Liver (tissue), 9 donors: ENCODE results near the gene TBL1XR1. TPM values are rescaled to one million over a fixed set of nuclear protein-coding genes. Genes with fewer than 3 reads are reported as not detected.

Source experiments
- DNase-seq: peaks from one replicate; pipeline ENCODE4 v3.0.0-alpha.2; 2017; ENCODE audit warnings: low spot score
- H3K27ac ChIP-seq, 2 donors: one replicate each; pipeline ENCODE4 v1.7.0; 2013; ENCODE audit warnings: inconsistent platforms in 2 of 2, low read length in 2 of 2, control low read depth in 1 of 2, low read depth in 1 of 2, mild to moderate bottlenecking in 1 of 2
- H3K27me3 ChIP-seq, 4 donors: one replicate each; pipeline versions ENCODE4 v1.6.1 to v1.7.0; 2013; ENCODE audit warnings: low read length in 3 of 4, inconsistent platforms in 1 of 4, mild to moderate bottlenecking in 1 of 4, moderate library complexity in 1 of 4; ENCODE audit not compliant: control insufficient read depth in 4 of 4, insufficient read depth in 4 of 4
- H3K36me3 ChIP-seq, 4 donors: one replicate each; pipeline versions ENCODE4 v1.6.1 to v1.7.0; 2013; ENCODE audit warnings: low read length in 3 of 4, mild to moderate bottlenecking in 3 of 4, low read depth in 1 of 4, moderate library complexity in 1 of 4; ENCODE audit not compliant: control insufficient read depth in 4 of 4, insufficient read depth in 3 of 4
- H3K4me1 ChIP-seq, 4 donors: one replicate each; pipeline versions ENCODE4 v1.6.1 to v1.7.0; 2013; ENCODE audit warnings: low read length in 3 of 4, mild to moderate bottlenecking in 3 of 4, moderate library complexity in 1 of 4; ENCODE audit not compliant: control insufficient read depth in 4 of 4, insufficient read depth in 4 of 4
- H3K4me3 ChIP-seq, 3 donors: one replicate each; pipeline versions ENCODE4 v1.6.1 to v1.7.0; 2013; ENCODE audit warnings: low read length in 3 of 3, control low read depth in 1 of 3, low read depth in 1 of 3, mild to moderate bottlenecking in 1 of 3
- H3K9ac ChIP-seq, 2 donors: one replicate each; pipeline ENCODE4 v1.7.0; 2013; ENCODE audit warnings: low read length in 2 of 2, mild to moderate bottlenecking in 2 of 2, moderate library complexity in 2 of 2, control low read depth in 1 of 2, low read depth in 1 of 2
- H3K9me3 ChIP-seq, 4 donors: one replicate each; pipeline versions ENCODE4 v1.6.1 to v1.7.0; 2013; ENCODE audit warnings: low read length in 3 of 4; ENCODE audit not compliant: control insufficient read depth in 4 of 4
- CTCF ChIP-seq: fragments of 150-350 bp; IDR thresholded peaks from 2 replicates; pipeline ENCODE4 v1.5.1; 2017; ENCODE audit warnings: improper control_type of control experiment, low read depth, low read length; ENCODE audit not compliant: missing input control
- EGR1 ChIP-seq, 2 donors: IDR thresholded peaks; 2 replicates each; pipeline ENCODE4 v1.6.1; 2016 to 2018; ENCODE audit warnings: antibody characterized with exemption in 2 of 2, low read depth in 2 of 2
- FOXA1 ChIP-seq: IDR thresholded peaks from 2 replicates; pipeline ENCODE4 v1.6.1; 2016; ENCODE audit warnings: antibody characterized with exemption
- FOXA2 ChIP-seq: IDR thresholded peaks from 2 replicates; pipeline ENCODE4 v1.6.1; 2016; ENCODE audit warnings: antibody characterized with exemption
- GABPA ChIP-seq, 2 donors: IDR thresholded peaks in 1 of 2; conservative IDR thresholded peaks in 1 of 2; 2 replicates each; pipeline ENCODE4 v1.6.1; 2016; ENCODE audit warnings: antibody characterized with exemption in 2 of 2, mild to moderate bottlenecking in 1 of 2, moderate library complexity in 1 of 2
- HNF4A ChIP-seq, 2 donors: conservative IDR thresholded peaks; 2 replicates each; pipeline ENCODE4 v1.6.1; 2016; ENCODE audit warnings: antibody characterized with exemption in 2 of 2, mild to moderate bottlenecking in 2 of 2
- HNF4G ChIP-seq: IDR thresholded peaks from 2 replicates; pipeline ENCODE4 v1.6.1; 2016; ENCODE audit warnings: antibody characterized with exemption
- JUND ChIP-seq, 2 donors: IDR thresholded peaks; 2 replicates each; pipeline ENCODE4 v1.6.1; 2016; ENCODE audit warnings: antibody characterized with exemption in 2 of 2
- NR2F2 ChIP-seq: IDR thresholded peaks from 2 replicates; pipeline ENCODE4 v1.6.1; 2016; ENCODE audit warnings: antibody characterized with exemption
- RAD21 ChIP-seq, 2 donors: IDR thresholded peaks; 2 replicates each; pipeline ENCODE4 v1.6.1; 2016; ENCODE audit warnings: antibody characterized with exemption in 2 of 2, mild to moderate bottlenecking in 2 of 2
- RXRA ChIP-seq, 2 donors: IDR thresholded peaks; 2 replicates each; pipeline ENCODE4 v1.6.1; 2017 to 2018; ENCODE audit warnings: antibody characterized with exemption in 2 of 2, mild to moderate bottlenecking in 1 of 2
- SP1 ChIP-seq: IDR thresholded peaks from 2 replicates; pipeline ENCODE4 v1.6.1; 2018; ENCODE audit warnings: antibody characterized with exemption, mild to moderate bottlenecking
- TAF1 ChIP-seq: conservative IDR thresholded peaks from 2 replicates; pipeline ENCODE4 v1.6.1; 2016; ENCODE audit warnings: antibody characterized with exemption, mild to moderate bottlenecking
- YY1 ChIP-seq: IDR thresholded peaks from 2 replicates; pipeline ENCODE4 v1.6.1; 2016; ENCODE audit warnings: antibody characterized with exemption, mild to moderate bottlenecking
- ZBTB33 ChIP-seq: IDR thresholded peaks from 2 replicates; pipeline ENCODE4 v1.6.1; 2016; ENCODE audit warnings: antibody characterized with exemption
- WGBS: extraction: QIAGEN DNeasy Blood & Tissue Kit; methylation state at CpG from one replicate; pipeline ENCODE4 v1.1.7; 2013; 5-methylcytosine and 5-hydroxymethylcytosine counted together
- polyA plus RNA-seq, 2 donors: library from polyadenylated mRNA; stranded (reverse) in 1 of 2; unstranded in 1 of 2; fragments of 200-250 nt in 1 of 2; fragments of >200 nt in 1 of 2; fragmentation: Nextera tagmentation in 1 of 2; extraction: Ambion mirVana in 1 of 2; gene quantifications; one replicate each; pipeline versions ENCODE4 v1.2.1 to v1.2.3, GENCODE V29; 2013 to 2015
- total RNA-seq, 2 donors: library from RNA; depleted of rRNA; stranded (reverse); fragments of >200 nt; gene quantifications; one replicate each; pipeline ENCODE4 v1.2.3, GENCODE V29; 2014
- TF ChIP-seq, protein P1 (sequence below): IDR thresholded peaks from 2 replicates; pipeline ENCODE4 v1.6.1; 2016; ENCODE audit warnings: antibody characterized with exemption
- TF ChIP-seq, protein P2 (sequence below): IDR thresholded peaks from 2 replicates; pipeline ENCODE4 v1.6.1; 2016; ENCODE audit warnings: antibody characterized with exemption
- TF ChIP-seq, protein P3 (sequence below): IDR thresholded peaks from 2 replicates; pipeline ENCODE4 v1.6.1; 2016; ENCODE audit warnings: antibody characterized with exemption, mild to moderate bottlenecking
- donor health status: healthy.
- donor health status: healthy.
- donor health status: healthy.
- donor health status: healthy.
- donor health status: healthy.

The TBL1XR1 gene
- total and polyA plus RNA-seq, 4 donors = 10.3 to 65.9 (median 33.2) TPM

DNA sequence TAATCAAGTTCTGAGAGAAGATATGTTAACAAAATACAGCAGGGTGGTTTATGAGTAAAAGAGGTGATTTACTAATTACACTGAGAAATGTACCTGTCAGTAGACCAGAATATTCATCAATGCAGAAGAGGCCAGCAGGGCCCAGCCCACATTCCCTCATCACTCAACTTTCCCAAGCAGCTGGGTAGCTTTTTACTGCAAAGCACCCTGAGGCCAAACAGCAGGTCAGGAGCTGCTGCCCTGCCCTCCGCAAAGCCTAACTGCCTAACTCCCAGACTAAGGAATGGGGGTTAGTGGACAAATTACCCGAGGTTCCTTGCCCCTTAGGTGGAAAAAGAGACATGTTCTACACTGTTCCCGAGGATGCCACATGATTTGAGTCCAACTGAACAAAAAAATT lies 108.2 kb downstream of the TBL1XR1 start:
- Histone ChIP-seq H3K9me3 (peaks cover 0 to 3% (median 0%) of the 10 kb centered on the region in 4 donors), H3K27me3 (no peaks in the 10 kb centered on the region), H3K36me3 (peaks cover 0 to 6% (median 0%) of the 10 kb centered on the region in 4 donors), H3K4me1 (peaks cover 0 to 4% (median 1%) of the 10 kb centered on the region in 4 donors), H3K9ac (no peak overlapping the region), H3K4me3 (no peak overlapping the region), H3K27ac (no peak overlapping the region)
- 88% methylated on average over 3 of the region's 3 CpGs for WGBS
- TF ChIP-seq FOXA2 = no peak
- TF ChIP-seq RAD21 (IDR thresholded peaks at IDR 0.05) = no peak
- no peak for TF ChIP-seq YY1
- TF ChIP-seq, protein P1, sequence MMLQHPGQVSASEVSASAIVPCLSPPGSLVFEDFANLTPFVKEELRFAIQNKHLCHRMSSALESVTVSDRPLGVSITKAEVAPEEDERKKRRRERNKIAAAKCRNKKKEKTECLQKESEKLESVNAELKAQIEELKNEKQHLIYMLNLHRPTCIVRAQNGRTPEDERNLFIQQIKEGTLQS = no peak
- DNase-seq = no peak

DNA sequence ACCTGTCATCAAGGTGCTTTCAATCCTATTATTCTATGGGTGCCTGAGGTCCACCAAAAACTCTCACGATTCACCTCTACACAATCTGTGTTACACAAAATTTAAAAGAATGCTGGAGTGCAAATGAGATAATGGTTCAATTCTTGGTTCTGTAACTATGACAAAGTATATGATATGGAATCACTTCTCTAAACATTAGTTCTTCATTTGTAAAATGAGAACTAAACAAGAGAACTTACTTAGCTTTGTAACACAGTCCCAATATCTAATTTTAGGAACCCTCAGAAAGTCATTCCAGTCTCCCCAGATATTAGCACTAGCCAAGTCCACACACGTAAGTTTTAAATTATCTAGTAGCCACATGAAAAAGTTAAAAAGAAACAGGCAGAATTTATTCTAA lies 111.5 kb downstream of the TBL1XR1 start:
- Histone ChIP-seq H3K9ac (no peak overlapping the region), H3K27me3 (no peaks in the 10 kb centered on the region), H3K36me3 (no peaks in the 10 kb centered on the region), H3K4me1 (peaks cover under 1 to 4% (median 2%) of the 10 kb centered on the region in 4 donors), H3K4me3 (no peak overlapping the region), H3K9me3 (no peaks in the 10 kb centered on the region), H3K27ac (no peak overlapping the region)
- WGBS = 45% methylated on average over 2 of the region's 2 CpGs
- no peak for TF ChIP-seq NR2F2
- TF ChIP-seq, protein P1 = no peak
- no peak for DNase-seq

- Histone ChIP-seq H3K27me3 (no peaks in the 10 kb centered on the region), H3K9ac (no peak overlapping the region), H3K9me3 (no peaks in the 10 kb centered on the region), H3K27ac (no peak overlapping the region), H3K36me3 (no peaks in the 10 kb centered on the region), H3K4me3 (no peak overlapping the region), H3K4me1 (peaks cover 3 to 12% (median 11%) of the 10 kb centered on the region in 4 donors)
- TF ChIP-seq FOXA2 (no peak), HNF4A (conservative IDR thresholded peaks at IDR 0.05) (no peak), YY1 (no peak), RAD21 (IDR thresholded peaks at IDR 0.05) (no peak), RXRA (IDR thresholded peaks at IDR 0.05) (no peak), GABPA (IDR thresholded peaks at IDR 0.05 in 1 of 2, conservative IDR thresholded peaks at IDR 0.05 in 1 of 2) (no peak), EGR1 (IDR thresholded peaks at IDR 0.05; ENCODE audit: low read depth in 2 of 2) (no peak), FOXA1 (no peak), NR2F2 (no peak), JUND (IDR thresholded peaks at IDR 0.05) (no peak), SP1 (no peak), TAF1 (no peak), ZBTB33 (no peak), HNF4G (no peak), CTCF (no peak)
- TF ChIP-seq, protein P2, sequence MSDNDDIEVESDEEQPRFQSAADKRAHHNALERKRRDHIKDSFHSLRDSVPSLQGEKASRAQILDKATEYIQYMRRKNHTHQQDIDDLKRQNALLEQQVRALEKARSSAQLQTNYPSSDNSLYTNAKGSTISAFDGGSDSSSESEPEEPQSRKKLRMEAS = no peak
- TF ChIP-seq, protein P3, sequence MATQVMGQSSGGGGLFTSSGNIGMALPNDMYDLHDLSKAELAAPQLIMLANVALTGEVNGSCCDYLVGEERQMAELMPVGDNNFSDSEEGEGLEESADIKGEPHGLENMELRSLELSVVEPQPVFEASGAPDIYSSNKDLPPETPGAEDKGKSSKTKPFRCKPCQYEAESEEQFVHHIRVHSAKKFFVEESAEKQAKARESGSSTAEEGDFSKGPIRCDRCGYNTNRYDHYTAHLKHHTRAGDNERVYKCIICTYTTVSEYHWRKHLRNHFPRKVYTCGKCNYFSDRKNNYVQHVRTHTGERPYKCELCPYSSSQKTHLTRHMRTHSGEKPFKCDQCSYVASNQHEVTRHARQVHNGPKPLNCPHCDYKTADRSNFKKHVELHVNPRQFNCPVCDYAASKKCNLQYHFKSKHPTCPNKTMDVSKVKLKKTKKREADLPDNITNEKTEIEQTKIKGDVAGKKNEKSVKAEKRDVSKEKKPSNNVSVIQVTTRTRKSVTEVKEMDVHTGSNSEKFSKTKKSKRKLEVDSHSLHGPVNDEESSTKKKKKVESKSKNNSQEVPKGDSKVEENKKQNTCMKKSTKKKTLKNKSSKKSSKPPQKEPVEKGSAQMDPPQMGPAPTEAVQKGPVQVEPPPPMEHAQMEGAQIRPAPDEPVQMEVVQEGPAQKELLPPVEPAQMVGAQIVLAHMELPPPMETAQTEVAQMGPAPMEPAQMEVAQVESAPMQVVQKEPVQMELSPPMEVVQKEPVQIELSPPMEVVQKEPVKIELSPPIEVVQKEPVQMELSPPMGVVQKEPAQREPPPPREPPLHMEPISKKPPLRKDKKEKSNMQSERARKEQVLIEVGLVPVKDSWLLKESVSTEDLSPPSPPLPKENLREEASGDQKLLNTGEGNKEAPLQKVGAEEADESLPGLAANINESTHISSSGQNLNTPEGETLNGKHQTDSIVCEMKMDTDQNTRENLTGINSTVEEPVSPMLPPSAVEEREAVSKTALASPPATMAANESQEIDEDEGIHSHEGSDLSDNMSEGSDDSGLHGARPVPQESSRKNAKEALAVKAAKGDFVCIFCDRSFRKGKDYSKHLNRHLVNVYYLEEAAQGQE = no peak
- TF ChIP-seq, protein P1 = no peak
- DNase-seq = no peak
- WGBS = 89% methylated on average over 3 of the region's 3 CpGs
Measured at GRCh38 chr3:177084616-177085015, 112.7 kb downstream of the TBL1XR1 start.
